Occipital lobe (tissue), 2 donors: ENCODE data around the gene HDGFL3. TPM values are rescaled to one million over a fixed set of nuclear protein-coding genes. Genes with fewer than 3 reads are reported as not detected.
"Not testable (repeated sequence)": the region's sequence is repeated elsewhere in the genome, so short reads cannot be mapped to it uniquely, and the experiment has no call there.

Experiments
- DNase-seq: peaks from one replicate; lab custom pipeline; 2025; lab: John Stamatoyannopoulos, UW
- total RNA-seq: library from RNA; depleted of rRNA; stranded (reverse); fragments of >200 nt; gene quantifications from one replicate; pipeline ENCODE4 v1.2.3, GENCODE V29; 2014

HDGFL3 gene
- total RNA-seq, 1 donor from 2014 or later = 149 TPM

DNA sequence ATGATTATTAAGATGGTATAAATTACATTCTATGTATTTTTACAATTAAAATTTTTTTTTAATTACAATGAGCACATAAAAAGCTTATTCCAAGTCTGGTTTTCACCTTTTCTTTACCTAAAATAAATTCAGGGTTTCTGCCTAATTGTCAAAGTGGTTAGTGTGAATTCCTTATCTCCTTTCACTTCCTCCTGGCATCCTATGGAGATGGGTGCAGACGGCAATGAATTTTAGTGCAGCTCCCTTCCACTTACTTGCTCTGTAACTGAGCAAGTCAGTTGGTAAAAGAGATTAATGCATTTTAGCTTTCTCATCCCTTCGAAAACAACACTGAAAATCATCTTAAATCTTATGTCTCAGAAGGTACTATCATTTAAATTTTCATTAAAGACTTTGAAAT is 13.1 kb downstream of the HDGFL3 start:
- no peak for DNase-seq

DNA sequence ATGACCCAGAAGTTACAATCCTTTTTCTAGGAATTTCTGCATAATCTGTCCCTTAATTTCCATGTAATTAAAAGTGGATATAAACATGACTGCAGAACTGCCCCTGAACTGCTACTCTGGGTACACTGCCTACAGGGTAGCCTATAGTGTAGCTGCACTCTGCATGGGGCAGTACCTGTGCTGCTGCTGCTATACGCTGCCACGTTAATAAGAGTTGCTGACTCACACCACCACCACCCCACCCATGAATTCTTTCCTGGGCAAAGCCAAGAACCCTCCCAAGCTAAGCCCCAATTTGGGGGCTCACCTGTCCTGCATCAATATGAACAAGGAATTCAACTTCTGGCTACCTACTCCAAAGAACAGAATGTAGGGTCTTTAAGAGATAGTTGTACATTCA is 13.9 kb downstream of the HDGFL3 start:
- DNase-seq = no peak

DNA sequence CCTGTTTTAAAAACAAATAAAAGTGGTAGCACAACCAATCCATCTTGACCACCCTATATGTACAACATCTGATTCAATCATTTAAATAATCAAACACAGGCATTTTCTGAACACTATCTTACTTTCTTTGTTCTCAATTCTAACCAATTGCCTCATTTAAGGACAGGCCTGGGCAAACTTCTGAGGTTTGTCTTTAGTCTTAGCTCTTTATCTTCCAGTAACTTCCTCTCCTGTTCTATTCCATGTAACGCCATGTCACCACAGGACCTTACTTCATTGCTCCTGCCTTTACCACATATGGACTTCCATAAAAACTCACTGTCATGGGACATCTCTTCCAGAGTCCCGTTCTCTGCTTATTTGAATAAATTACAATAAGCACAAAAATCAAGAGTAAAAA is 14.9 kb downstream of the HDGFL3 start:
- no peak for DNase-seq

DNA sequence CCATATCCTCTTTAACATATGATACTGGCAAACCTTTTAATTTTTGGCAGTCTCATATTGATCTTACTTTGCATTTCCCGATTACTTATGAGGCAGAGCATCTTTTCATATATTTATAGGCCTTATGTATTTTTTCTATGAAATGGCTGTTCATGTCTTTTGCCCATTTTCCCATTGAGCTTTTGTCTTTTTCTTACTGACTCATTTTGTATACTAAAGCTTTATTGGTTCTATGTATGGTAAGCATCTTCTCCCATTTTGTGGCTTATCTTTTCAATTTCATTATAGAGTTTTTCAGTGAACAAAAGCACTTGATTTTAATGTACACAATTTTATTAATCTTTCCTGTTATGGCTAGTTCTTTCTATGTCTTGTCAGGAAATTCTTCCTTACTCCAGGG is 17.2 kb downstream of the HDGFL3 start:
- DNase-seq = no peak

DNA sequence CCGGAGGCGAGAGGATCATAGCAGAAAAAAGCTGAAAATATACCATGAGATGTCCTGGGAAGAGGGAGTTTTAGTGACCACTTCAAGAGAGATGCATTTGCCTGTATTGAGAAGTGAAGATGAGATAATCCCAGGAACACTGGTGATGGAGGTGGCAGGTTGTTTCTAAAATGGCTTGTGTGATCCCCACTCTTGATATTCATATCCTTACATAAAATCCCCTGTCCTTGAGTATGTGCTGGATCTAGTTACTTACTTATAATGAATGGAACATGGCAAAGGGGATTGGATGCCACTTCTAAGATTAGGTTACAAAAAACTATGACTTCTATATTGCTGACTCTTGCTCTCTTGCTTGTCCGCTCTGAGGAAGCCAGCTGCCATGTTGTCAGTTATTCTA is 22.1 kb downstream of the HDGFL3 start:
- DNase-seq = no peak

DNA sequence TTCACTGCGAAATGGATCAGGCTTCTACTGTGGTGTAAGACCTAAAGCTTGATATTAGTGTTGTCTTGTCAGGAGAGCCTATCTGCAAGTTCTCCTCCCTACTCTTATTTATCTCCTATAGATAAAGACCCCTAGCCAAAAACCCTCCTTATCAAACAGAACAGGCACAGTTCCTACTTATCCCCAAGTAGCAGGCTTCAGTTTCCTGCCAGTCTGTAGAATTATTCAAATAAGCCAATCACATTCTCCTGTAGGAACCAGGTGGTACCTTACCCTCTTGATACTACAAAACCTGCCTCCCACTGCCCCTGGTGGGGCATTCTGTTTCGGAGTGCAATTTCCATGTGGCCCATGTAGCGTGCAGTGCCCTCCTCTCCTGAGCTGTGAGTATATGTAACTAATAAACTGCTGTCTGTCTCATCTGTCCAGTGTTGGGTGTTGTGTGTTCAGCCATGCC is 28.7 kb downstream of the HDGFL3 start:
- no peak for DNase-seq

DNA sequence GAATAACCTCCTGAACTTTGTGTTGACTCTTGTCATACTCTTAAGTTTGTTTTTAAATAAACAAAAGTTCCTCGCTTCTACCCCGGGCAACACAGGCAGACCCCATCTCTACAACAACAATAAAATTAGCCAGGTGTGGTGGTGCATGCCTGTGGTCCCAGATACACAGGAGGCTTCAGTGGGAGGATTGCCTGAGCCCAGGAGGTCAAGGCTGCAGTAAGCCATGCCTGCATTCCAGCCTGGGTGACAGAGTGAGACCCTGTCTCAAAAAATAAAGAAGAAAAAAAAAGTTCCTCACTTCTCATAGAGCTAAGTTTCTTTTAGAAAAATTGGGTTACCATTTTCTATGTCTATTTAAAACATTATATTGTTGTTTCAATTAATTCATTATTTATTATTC is 29.2 kb downstream of the HDGFL3 start:
- DNase-seq = no peak

DNA sequence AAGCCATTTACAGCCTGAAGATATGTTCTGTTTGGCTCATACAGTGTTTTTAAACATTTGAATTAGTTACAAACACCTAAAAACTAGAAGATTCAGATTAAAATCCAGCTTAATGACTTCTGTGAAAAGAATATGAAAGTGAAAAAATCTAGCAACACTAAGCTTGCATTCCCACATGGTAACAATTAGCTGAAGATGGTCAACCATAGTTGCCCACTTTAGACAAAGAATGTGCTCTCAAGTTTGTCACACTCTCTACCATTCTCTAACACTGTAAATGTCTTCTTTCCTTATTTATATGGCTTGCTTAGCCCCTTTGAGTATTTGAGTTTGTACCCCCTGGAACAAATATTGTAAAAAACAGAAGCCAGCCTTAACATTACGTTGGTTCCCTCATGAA is 32.7 kb downstream of the HDGFL3 start:
- no peak for DNase-seq

DNA sequence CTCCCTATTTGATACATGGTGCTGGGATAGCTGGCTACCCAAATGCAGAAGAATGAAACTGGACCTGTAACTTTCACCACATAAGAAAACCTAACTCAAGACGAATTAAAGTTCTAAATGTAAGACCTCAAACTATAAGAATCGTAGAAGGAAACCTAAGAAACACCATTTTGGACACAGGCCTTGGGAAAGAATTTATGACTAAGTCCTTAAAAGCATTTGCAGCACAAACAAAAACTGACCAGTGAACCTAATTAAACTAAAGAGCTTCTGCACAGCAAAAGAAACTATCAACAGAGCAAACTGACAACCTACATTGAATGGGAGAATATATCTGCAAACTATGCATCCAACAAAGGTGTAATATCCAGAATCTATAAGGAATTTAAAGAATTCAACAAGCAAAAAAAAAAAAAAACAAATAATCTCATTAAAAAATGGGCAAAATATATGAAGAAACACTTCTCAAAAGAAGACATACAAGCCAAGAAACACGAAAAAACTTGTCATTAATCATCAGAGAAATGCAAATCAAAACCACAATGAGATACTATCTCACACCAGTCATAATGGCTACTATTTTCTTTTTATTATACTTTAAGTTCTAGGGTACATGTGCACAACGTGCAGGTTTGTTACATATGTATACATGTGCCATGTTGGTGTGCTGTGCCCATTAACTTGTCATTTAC is 37.0 kb downstream of the HDGFL3 start:
- no peak for DNase-seq

DNA sequence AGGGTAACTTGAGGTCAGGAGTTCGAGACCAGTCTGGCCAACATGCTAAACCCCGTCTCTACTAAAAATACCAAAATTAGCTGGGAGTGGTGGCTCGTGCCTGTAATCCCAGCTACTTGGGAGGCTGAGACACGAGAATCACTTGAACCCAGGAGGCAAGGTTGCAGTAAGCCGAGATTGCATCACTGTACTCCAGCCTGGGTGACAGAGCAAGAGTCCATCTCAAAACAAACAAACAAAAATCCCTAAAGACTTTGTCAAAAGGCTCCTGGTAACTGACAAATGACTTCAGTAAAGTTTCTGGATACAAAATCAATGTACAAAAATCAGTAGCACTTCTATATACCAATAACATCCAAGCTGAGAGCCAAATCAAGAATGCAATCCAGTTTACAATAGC is 38.0 kb downstream of the HDGFL3 start:
- DNase-seq = not testable (repeated sequence)

DNA sequence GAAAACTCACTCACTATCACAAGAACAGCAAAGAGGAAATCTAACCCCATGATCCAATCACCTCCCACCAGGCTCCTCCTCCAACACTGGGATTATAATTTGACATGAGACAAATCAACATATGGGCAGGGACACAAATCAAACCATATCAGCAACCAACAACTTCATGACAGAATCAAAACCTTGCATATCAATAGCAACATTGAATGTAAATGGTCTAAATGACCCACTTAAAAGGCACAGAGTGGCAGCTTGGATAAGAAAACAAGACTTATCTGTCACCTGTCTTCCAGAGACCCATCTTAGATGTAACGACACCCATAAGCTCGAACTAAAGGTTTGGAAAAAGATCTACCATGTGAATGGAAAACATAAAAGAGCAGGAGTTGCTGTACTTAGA is 40.8 kb downstream of the HDGFL3 start:
- DNase-seq = no peak

DNA sequence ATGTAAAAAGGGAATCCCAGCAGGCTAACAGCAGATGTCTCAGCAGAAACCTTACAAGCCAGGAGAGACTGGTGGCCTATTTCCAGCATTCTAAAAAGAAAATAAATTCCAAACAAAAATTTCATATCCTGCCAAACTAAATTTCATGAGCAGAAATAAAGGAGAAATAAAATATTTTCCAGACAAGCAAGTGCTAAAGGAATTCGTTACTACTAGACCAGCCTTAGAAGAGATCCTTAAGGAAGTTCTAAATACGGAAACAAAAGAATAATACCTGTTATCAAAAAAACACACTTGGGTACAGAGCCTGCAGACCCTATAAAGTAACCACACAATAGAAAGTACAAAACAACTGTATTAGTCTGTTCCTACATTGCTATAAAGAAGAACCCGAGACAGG is 41.4 kb downstream of the HDGFL3 start:
- no peak for DNase-seq

DNA sequence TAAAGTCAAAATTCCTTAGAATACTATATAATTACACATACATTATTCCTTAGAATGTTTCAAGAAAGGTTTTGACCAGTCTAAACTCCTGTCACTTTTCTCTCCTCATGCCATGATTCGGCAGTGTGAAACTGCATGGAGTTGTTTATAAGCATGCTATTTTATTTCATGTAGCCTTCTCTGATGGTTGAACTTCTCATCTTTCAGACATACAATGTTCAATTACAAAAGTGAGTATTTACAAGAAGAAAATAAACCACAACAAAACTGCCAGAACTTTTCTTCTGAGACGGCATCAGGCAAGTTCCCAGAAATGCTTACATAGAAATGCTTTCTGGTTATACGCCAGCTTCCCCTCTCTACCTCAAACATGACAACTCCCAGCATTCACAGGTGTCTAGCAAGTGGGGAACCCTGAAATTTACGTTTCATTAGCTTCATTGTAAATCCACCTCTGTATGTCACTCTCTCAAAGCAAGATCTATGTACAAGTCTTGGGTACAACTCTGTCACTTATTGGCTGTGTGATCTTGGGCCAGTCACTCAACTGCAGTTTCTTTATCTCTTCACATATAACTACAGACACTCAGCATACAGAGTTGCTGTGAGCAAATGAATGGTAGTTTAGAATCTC is 42.7 kb downstream of the HDGFL3 start:
- no peak for DNase-seq

DNA sequence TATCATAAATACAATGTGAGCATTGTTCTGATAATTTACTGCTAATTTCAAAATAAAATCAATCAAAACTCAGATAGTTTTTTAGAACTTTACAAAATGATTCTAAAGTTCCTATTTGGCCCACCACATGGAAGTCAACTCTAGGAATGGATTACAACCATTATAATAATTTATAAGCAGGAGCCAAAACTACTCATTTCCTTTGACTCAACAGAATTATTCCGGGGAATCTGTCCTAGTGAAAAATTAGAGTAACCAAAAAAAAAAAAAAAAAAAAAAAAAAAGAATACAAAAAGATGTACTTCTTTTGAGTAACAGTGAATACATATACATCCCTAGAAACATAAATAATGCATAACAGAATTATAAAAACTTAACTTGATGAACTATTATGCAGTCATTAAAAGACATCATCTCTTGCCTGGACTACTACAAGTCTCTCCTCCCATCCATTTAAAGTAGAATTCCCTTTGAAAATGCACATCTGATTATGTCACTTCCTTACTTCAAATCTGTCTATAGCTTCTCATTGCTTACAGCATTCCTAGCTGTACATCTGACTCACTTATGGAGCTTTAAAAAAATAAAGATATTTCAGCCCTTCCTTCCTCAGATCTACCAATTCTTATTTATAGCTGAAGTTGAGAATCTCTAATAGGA is 43.4 kb downstream of the HDGFL3 start:
- DNase-seq = no peak

DNA sequence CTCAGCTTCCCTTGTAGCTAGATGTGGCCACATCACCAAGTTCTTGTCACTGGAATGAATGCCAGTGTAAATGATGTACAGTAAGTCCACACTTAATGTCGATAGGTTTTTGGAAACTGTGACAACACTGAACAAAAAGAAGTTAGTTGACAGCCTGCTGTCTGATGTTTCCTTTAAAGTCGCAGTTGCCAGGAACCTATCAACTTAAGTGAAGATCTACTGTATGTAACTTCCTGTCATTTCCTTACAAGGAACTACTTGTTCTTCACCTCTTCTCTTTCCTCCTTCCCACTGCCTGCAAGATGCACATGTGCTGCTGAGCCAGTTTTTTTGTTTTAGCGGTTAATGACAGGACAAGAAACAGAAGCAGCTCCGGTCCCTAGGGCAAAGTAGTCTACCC is 44.6 kb downstream of the HDGFL3 start:
- no peak for DNase-seq

DNA sequence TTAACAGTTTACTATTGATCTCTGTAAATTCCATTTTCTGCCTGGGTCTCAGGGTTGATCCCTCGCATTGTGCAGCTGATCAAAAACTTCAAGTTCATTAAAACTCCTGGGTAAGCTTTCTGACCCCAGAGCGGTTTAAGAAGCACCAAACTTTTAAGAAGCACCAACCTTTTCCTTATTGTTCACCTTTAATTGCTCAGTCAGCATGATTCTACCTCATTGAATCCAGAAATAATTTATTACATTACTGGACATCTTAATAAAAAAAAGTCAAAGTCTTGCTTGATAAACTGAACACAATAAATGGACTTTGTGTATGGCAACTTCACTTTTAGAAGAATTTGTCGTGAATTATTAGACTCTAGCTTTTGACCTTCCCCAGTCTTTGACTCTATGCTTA is 46.9 kb downstream of the HDGFL3 start:
- DNase-seq = no peak

DNA sequence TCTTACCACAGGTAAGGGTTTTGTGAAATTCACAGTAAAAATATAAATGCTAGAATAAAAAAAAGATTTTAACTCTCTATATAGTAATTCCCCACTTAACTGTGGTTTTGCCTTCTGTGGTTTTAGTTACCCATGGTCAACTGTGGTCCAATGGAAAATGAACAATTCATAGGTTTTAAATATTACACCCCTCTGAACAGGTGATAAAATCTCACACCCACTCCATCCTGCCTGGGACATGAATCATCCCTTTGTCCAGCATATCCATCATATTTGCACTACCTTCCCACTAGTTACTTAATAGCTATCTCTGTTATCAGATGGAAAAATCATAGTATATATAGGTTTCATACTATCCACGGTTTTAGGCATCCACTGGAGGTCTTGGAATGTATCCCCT is 49.2 kb downstream of the HDGFL3 start:
- no peak for DNase-seq

DNA sequence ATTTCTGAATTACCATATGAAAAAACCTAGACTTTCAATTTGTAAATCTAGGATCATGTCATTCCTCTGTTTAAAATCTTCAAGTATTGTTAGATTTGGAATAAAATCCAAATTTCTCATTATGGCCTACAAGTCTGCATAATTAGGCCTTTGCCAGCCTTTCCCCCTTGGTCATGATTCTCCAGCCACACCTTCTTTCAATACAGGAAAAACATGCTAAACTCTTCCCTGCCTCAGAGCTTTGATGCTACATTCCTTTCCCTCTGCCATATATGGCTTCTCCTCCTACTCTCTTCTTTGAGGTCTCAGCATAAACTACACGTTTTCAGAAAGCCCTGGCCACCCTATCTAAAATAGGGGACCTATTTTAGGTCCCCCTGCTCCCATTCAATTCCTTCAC is 51.7 kb downstream of the HDGFL3 start:
- DNase-seq = no peak

DNA sequence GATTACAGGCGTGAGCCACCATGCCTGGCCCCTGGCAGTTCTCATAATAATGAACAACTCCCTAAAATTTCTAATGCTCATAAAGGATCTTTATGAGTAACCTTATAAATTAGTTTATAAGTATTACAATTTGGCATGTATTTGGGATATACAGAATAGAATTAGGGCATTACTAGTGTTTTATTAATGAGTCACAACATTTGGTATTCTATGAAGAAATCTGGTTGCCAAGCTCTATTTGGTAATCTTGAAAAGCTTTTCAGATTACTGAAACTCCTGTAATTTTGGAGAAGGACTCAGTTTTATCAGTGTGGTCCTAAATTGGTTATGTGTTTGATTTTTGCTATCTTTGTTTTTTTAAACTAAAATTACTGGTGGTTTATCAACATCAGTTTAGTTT is 54.3 kb downstream of the HDGFL3 start:
- DNase-seq = no peak

DNA sequence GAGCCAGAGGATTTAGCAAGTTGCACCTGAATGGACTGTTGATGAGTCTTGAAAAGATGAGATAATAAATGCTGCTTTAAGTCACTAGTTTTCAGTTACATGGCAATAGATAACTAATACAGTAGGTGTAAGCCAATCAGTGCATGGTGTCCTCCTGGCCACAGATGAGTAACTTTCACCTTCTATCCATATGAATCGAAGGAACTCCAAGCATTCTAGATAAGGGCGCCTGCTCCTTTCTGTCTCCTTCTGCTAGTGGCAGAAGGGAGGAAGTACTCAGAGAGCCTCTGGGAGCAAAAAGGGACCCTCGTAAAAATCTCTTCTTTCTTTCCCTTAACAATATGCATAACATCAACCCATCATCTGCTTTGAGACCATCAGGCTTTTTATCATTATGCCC is 62.9 kb downstream of the HDGFL3 start:
- DNase-seq = no peak

DNA sequence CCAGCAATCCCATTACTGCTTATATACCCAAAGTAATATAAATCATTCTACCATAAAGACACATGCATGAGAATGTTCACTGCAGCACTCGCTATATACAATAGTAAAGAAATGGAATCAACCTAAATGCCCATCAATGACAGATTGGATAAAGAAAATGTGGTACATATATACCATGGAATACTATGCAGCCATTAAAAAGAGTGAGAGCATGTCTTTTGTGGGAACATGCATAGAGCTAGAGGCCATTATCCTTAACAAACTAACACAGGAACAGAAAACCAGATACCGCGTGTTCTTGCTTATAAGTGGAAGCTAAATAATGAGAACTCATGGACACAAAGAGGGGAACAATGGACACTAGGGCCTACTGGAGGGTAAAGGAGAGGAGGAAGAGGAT is 65.5 kb downstream of the HDGFL3 start:
- DNase-seq = not testable (repeated sequence)

DNA sequence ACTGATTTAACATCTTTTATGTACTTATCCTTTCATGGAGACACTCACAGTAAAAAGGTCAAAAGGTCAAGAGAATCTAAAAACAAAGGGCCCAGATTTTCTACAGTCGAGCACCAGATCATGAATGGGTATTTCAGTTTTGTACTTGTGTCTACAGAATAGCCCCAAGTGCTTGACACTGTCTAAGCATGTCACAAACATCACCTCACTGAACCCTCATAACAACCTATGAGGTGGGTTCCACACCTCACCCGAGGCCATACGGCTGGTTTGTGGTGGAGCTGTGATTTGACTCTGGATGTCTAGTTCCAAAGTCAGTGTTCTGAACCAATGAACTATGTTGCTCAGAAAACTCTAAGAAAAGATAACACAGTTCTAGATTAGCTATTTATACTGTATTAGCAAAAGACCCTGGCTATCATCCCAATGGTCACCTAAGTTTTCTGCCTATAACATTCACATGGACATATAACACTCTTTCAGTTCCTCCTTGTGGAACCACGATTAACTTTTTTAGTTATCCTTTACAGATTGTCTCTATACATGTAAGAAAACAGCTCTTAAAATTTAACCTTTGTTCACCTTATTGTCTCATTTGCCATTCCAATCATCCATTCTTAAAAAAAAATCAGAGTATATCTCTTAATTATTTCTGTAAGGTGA is 74.6 kb downstream of the HDGFL3 start:
- DNase-seq = no peak
